HuH-7 (cell line): ENCODE measurements around the gene SYCE3.

Experiments used
- DNase-seq: peaks from one replicate; pipeline ENCODE4 v3.0.0; 2011; ENCODE audit warnings: low spot score

SYCE3 gene

GRCh38 chr22:50600538-50600937 lies 37.8 kb upstream of the SYCE3 start, which contains the start of gene MAPK8IP2:
TSS of gene MAPK8IP2 (plus strand) at chr22:50600793. CDS start at chr22:50600819, 26 bp downstream.
- DNase-seq: no peak

DNA sequence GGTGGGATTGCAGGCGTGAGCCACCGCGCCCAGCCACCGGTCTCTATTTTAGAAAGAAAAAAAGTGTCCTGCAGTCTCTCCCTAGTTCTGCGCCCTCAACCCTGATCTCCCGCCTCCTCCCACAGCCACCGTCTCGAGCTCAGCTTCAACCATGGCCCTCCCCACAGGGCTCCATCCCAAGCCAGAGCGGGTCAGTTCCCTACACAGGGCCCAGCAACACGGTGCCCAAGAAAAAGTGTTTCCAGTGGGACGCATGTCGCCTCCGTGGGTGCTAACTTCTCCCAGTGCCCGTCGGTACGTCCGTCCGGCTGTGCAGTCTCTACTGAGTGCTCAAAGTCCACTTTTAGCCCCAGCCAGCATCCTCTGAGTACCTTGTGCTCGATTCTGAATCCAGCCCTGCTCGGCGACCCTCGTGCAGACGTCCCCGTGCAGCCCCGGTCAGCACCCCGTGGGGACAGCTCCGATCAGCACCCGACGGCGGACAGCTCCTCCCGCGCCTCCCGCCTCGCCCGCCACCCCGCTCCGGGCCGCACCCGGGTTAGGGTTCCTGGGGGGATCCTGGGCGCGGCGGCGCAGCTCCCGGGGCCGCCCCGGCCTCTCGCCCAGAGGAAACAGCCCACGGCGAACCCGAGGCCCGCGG lies 37.2 kb upstream of the SYCE3 start:
- DNase-seq: peak; percentile 97

DNA sequence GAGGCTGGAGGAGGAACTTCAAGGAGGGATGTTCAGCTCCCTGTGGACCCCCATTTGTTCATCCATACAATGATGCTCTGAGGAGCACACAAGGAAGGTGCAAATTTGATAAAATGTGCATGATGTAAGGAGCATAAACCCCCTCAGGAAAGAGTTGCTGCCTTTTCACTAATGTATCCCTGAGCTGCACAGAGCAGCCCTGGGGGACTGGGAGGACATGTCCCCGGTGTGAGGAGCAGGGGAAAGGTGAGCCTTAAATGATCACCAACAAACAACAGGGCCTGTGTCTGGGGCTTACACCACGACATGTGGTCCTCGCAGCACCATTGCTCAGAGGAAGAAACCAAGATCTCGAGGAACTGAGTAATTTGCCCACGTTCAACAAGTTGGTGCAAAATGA lies 34.4 kb upstream of the SYCE3 start:
- DNase-seq: no peak

- DNase-seq: no peak
Measured at GRCh38 chr22:50595189-50595588, 32.5 kb upstream of the SYCE3 start.

DNA sequence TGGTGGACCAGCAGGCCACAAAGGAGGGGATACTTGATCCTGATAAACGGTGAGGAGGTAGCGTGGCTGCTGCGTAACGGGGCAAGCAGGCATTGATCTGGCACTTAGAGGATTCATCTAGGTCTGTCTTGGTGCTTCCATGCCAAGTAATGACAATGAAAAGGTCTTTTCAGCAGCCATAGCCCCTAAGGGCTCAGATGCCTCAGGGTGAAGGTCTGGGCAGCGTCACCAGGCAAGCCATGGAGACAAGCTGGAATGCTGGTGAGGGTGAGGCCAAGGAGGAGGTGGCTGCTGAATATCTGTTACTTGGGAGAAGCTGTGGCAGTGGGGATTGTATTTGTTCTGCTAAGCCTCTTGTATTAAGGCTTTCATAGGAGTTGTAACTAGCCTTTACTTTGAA lies 24.7 kb upstream of the SYCE3 start:
- DNase-seq: no peak

GRCh38 chr22:50586416-50586815 lies 23.7 kb upstream of the SYCE3 start:
- no peak for DNase-seq

- DNase-seq: no peak
Measured at GRCh38 chr22:50585781-50586180, 23.1 kb upstream of the SYCE3 start.

DNA sequence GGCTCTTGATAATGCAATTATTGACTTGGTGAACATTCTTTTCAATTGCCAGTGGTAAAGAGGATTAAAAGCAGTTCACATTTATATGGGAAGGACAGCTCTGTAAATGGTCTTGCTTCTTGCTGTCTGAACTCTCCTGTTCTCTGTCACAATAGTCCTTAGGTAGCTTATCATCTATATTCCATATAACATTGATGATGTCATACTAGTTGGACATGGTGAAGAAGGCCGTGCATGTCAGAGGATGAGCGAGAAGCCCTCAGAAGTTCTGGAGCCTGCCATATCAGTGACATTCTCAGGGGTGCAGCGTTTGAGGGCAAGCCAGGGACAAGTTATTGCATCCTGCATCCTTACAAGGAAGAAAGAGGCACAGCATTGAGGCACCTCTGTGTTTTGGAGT lies 22.5 kb upstream of the SYCE3 start:
- DNase-seq: no peak

GRCh38 chr22:50584106-50585096 lies 21.7 kb upstream of the SYCE3 start:
- no peak for DNase-seq

GRCh38 chr22:50583294-50583861 lies 20.7 kb upstream of the SYCE3 start:
- DNase-seq: no peak

DNA sequence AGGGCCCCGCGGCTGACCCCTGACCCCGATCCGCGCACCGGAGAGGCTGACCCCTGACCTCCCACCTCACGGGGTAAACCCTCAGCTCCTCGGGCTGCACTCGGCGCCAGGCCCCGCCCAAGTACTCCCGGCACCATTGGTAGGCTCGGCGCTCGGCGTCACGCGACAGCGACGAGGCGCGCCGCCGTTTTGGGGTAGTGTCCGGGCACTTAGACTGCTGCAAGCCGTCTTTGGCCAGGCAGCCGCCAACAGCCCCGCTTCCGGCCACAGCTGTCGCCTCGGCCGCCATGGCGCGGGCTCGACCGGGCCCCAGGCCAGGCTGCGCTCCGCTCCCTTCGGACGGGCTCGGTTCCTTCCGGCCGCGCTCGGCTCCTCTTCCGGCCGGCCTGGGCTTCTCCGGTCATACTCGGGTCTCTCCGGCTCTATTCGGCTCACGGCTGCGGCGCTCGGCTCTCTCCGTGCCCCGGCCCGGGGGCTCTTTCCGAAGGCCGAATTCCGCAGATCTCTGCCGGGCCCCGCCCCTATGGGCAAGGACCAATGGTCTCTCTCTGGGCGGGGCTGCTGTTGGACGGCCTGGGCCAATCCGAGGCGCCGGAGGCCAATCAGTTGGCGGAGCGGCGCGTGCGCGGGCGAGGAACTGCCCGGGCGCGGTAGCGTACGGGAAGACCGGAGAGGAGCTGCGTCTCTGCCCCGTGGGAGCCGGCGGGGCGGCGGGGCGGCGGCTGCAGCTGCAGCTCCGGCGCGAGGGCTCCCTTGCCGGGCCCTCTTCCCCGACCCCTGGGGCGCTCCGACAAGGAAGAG lies 20.0 kb upstream of the SYCE3 start, which contains the start of gene CHKB:
Gene CHKB, minus strand, starts transcription at position 357 of the 801 bp plus-strand sequence. Its CDS starts 68 bp downstream, at position 289.
- DNase-seq: peak; percentile 100

GRCh38 chr22:50581950-50582492 lies 19.3 kb upstream of the SYCE3 start:
- no peak for DNase-seq

- DNase-seq: no peak
Measured at GRCh38 chr22:50581031-50581949, 18.6 kb upstream of the SYCE3 start.

DNA sequence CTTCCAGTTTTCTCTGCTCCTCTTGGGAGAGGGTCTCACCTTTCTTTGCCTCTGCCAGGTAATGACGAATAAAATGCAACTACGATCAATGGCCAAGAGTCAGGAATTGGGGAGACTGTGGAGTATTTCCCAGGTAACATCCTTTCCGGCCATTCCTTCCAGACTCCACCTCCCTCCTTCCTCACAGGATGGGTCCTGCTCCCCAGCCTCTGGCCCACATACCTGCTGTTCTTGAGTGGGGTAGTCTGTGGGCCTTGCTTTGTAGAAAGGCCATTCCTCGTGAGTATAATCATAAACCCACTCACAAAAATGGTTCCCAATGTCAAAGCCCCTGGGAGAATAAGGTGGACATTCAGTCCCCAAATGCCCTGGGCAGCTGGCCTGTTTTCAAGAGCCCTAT lies 17.0 kb upstream of the SYCE3 start:
- DNase-seq: no peak

DNA sequence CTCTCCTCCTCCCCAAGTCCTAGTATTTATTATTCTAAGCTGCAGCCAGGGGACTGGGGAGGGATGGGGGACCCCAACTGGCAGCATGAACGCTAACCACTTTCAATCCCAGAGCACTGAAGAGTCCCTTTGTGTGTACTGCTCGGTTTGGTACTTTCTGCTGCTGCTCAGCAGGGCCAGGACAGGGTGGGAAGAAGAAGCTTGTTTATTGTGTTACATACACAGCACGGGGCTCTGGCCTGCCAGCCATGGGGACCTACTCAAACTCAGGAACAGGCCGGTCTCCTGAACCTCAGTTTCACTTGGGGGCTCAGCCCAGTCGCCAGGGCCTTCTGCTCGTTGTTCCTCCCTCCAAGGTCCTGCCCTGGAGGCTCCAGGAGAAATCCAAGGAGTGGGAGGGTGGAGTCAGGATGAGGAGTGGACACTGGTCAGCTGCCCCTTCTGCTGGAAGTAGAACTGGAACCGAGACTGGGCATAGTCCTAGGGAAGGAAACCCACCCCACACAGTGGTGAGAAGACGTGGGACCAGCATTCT lies 16.1 kb upstream of the SYCE3 start:
- no peak for DNase-seq

DNA sequence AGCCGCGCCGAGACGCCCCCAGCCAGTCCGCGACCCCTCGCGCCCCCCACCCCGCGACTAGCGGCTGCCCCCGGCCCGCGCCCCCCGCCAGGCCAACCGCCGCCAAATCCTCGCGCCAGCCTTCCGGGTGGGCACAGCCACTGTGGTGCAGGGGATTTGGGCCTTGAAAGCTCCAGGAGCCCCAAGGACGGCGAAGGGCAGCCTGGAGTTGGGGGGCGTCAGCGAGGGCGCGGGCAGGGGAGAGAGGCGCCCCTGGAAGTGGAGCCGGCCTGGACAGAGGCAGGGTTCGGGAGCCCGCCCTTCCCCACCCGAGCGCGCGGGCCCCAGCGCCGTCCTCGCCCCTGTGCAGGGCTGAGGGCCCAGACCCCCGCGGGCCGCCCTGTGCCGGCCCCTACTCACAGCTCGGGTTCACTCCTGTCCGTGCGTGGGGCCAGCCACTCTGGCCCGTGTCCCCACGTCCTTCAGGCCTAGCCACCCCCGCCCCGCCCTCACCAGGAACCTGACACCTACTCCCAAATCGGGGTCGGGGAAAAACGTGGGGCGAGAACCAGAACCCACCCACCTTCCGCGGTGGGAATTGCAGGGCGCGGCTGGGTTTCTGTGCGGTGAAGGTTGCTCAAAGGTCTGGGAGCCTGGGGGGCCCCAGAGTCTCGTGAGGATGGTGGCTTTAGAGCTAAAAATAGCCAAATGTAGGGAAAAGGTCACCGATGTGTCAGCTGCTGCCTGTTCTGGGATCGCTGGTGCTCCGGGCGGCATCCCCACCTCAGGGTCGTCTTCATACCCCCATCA lies 15.5 kb upstream of the SYCE3 start, which contains the start of gene CPT1B:
Gene CPT1B, minus strand, starts transcription at position 441 of the 789 bp plus-strand sequence. CDS start 512 bp downstream, outside the sequence.
- no peak for DNase-seq

- DNase-seq: no peak
Measured at GRCh38 chr22:50577697-50577986, 14.9 kb upstream of the SYCE3 start.

- DNase-seq: no peak
Measured at GRCh38 chr22:50576806-50577696, 14.3 kb upstream of the SYCE3 start.
